HG03442 (cell line): ENCODE measurements around the gene RCAN3.
"Not testable (repeated sequence)": the region's sequence is repeated elsewhere in the genome, so short reads cannot be mapped to it uniquely, and the experiment has no call there.

ENCODE experiments used
- ATAC-seq: cut with Tn5 transposase; IDR thresholded peaks from one replicate; pipeline ENCODE4 v1.9.1; 2021; ENCODE audit warnings: mild to moderate bottlenecking, moderate library complexity; ENCODE audit not compliant: unreplicated experiment

RCAN3 gene

DNA sequence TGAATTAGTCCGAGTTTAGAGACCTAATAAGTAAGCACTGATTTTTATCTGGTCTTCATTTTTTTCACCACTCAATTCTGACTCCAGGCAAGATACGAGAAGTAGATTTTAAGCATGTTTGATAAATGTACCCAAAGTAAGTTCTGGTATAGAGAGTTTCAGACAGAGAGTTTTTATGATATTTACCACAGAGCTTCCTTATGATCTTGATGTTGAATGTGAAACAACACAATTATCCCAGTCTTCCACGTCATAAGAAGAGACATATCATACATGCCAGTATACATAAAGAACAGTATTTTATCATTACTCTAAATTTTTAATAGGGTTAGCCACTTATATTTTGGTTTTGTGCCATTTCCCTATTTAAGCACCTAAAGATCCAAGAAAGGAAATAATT lies 45.4 kb downstream of the RCAN3 start:
- no peak for ATAC-seq

- ATAC-seq = not testable (repeated sequence)
These were observed 46.6 kb downstream of the RCAN3 start for GRCh38 chr1:24549210-24549609.

- no peak for ATAC-seq
These were observed 48.8 kb downstream of the RCAN3 start for GRCh38 chr1:24551290-24551959.

DNA sequence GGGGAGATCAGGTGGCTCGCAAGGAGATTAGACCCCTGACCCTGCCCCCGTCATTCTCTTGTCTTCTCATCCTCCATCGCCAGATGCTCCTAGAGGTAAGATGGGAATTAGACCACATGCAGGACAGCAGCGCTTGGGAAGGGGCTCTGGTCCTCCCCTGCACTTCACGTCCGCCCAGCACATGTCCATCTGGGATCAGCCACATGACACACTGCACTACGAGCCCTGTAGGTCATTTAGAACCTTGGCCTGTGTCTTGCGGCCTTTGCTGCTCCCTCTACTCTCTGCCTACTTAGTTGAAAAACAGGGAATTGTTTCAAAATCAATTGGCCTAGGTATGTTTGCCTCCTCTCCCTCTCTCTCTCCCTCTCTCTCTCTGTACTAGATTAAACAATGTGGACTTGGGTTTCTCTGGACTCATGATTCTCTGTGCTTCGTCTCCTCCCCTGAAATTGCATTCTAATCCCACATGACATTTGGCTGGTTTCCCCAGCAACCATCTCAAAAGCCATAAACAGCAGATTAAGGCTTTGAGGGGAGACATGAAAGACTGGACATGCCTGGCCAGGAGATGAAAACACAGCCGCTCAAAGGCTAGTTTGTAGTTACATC lies 49.4 kb downstream of the RCAN3 start:
- ATAC-seq = no peak

GRCh38 chr1:24553931-24554330 lies 51.3 kb downstream of the RCAN3 start:
- no peak for ATAC-seq

- ATAC-seq = no peak
These were observed 52.1 kb downstream of the RCAN3 start for GRCh38 chr1:24554714-24555113.

DNA sequence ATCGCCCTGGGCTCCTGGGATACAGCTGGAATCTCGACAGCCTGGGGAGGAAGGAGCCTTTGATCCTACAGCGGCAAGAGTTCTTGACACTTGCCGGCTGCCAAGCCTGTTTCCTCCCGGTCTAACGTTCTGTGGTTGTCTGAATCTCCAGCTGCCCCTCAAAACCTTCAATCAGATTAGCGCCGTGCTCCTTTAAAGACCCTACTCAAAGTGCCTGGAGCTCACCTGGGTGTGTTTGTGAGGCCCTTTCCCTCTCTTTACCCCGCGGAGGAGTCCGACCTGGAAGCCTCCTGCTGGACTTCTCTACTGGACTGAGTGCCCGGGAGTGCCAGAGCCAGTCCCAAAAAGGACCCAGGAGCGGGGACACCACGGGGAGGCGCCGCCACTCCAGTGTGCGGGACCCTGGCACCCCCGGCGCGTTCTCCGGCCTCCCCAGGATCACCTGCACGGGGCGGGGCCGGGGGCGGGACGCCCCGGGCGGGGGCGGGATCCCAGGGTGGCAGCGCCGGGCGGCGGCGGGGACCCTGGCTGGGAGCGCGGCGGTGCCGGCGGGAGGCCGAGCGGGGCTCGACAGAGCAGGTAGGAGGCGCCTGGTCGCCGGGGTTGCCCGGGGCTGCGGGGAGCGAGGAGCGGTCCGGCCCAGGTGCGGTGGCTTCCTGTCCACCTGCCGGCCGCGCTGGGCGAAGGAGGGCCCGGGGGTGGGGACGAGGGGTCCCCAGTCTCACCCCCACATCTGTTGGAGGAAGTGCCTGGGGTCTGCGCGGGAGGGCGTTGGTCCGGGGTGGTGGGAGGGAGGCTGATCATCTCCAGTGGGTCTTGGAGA lies 53.2 kb downstream of the RCAN3 start, which contains the start of gene NCMAP:
NCMAP (plus strand) TSS at position 497 of the 823 bp plus-strand sequence. CDS start 39,344 bp downstream, outside the sequence.
- ATAC-seq = no peak

GRCh38 chr1:24556414-24556795 lies 53.8 kb downstream of the RCAN3 start:
- no peak for ATAC-seq

GRCh38 chr1:24557220-24557619 lies 54.6 kb downstream of the RCAN3 start:
- ATAC-seq = no peak

DNA sequence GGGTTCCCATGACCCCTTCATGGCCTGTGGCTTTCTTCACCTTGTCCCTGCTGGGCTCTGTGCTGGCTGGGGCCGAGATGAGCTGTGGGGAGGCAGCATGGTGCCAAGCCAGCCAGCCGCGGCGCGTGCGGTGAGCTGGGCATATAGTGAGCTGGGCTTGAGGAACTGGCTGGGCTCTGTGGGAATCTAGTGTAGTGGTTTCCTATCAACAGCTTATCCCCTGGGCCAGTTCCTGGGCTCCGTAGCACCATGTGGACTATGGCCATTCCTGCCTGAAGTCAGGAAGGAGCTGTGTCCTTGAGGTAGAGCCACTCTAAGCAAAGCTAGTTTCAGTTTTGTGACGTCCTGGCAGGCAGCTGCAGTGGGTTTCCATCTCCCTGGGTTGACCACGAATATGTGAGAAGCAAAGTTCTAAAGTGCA lies 55.1 kb downstream of the RCAN3 start:
- no peak for ATAC-seq

- ATAC-seq = no peak
These were observed 55.8 kb downstream of the RCAN3 start for GRCh38 chr1:24558455-24558854.

- ATAC-seq = no peak
These were observed 56.5 kb downstream of the RCAN3 start for GRCh38 chr1:24558902-24559791.

DNA sequence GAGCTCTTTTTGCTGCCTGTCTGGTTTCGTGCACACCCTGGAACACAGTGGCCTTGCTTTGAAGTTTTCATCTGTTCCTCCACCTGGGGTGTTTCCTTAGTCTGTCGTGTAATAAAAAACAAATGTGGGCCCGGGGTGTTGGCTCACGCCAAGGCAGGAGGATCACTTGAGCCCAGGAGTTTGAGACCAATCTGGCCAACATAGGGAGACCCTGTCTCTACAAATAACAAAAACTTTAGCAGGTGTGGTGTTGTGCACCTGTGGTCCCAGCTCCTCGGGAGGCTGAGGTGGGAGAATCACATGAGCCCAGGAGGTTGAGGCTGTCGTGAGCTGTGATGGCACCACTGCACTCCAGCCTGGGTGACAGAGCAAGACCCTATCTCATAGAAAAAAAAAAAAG lies 57.7 kb downstream of the RCAN3 start:
- ATAC-seq = no peak

- ATAC-seq = no peak
These were observed 60.0 kb downstream of the RCAN3 start for GRCh38 chr1:24562625-24563024.

GRCh38 chr1:24564695-24565094 lies 62.1 kb downstream of the RCAN3 start:
- ATAC-seq = no peak

GRCh38 chr1:24566236-24566867 lies 63.7 kb downstream of the RCAN3 start:
- ATAC-seq = no peak

DNA sequence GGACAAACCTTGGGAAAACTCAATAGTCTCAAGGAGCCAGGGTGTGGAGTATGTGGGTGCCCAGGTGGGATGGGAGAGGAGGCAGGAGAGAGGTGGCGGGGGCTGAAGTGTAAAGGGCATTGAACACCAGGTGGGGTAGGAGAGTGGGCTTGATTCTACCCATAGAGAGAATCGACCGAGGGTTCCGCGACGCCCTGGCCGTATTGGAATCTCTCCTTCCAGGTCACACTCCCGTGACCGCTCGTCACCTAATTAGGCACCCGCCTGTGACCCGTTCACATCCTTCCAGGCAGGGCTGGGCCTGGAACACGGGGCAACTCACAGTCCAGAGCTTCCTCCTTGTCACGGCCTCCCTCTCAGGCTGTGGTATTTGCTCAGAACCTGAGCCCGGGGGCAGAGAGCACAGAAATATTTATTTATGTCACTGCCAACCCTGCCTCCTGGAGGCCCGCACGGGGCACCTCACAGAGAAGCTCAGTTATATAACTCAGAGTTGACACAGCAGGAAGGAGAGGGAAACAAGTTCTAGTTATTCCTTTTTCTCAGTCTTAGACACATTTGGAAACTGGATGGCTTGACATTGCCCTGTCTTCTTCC lies 65.3 kb downstream of the RCAN3 start:
- ATAC-seq = no peak

DNA sequence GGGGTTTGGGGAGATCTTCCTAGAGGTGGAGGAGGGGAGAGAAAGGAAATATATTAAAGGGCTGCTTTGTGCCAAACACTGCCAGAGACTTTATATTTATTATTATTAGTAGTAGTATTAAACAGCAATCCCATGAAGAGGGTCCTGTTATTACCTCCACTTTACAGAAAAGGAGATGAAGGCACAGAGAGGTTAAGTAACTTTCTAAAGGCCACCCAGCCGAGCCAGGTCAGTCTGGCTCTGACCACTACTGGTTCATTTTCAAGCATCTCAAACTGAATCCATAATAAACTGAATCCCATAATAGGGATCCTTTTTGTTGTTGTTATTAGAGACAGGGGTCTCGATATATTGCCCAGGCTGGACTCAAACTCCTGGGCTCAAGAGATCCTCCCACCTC lies 65.8 kb downstream of the RCAN3 start:
- ATAC-seq = no peak

- ATAC-seq = no peak
These were observed 67.9 kb downstream of the RCAN3 start for GRCh38 chr1:24570265-24571125.
